Measurements from ENCODE around the gene PTH2R. TPM values are rescaled to one million over a fixed set of nuclear protein-coding genes. Genes with fewer than 3 reads are reported as not detected.
A peak's percentile ranks its signal among the peaks of the same experiment; 100 is the strongest.

PTH2R gene
- total RNA-seq, 1 experiment from 2014 or later: not detected

GRCh38 chr2:208366215-208367127, 40.1 kb upstream of the PTH2R start:
- Histone ChIP-seq H3K4me2 (ENCODE audit: low read length) (no peak overlapping the region), H3K27ac (ENCODE audit: low read length) (no peak overlapping the region), H3K4me1 (ENCODE audit: insufficient read depth, low read length) (peaks cover 15% of the 10 kb centered on the region), H3F3A (ENCODE audit: low read length, unreplicated experiment) (no peaks in the 10 kb centered on the region), H3K36me3 (ENCODE audit: low read depth, low read length) (no peaks in the 10 kb centered on the region), H3K9ac (ENCODE audit: low read length) (no peak overlapping the region), H3K79me2 (ENCODE audit: low read length) (no peaks in the 10 kb centered on the region), H3K27me3 (ENCODE audit: low read length) (no peaks in the 10 kb centered on the region), H4K20me1 (ENCODE audit: low read length) (no peaks in the 10 kb centered on the region), H3K9me2 (replicated peaks; ENCODE audit: low read length) (no peaks in the 10 kb centered on the region), H3K4me3 (ENCODE audit: low read length) (no peak overlapping the region), H2AFZ (ENCODE audit: low read length) (no peak overlapping the region), H3K9me3 (ENCODE audit: low read length) (no peaks in the 10 kb centered on the region)
- DNase-seq: no peak
- intact Hi-C loops (cut with micrococcal nuclease): no loop called here
- ChIA-PET CTCF (no interaction called here), POLR2A (ENCODE audit: unreplicated experiment) (no interaction called here)
- no peak for ATAC-seq
- TF ChIP-seq EZH2phosphoT487 (IDR thresholded peaks at IDR 0.05; ENCODE audit: borderline replicate concordance, low read length) (no peak), EZH2 (IDR thresholded peaks at IDR 0.05; ENCODE audit: low read length, unreplicated experiment) (no peak), CTCF (conservative IDR thresholded peaks at IDR 0.05; ENCODE audit: low read depth, low read length) (no peak)
- BruUV-seq (replicated peaks): no TSS peak

GRCh38 chr2:208369091-208369490, 37.5 kb upstream of the PTH2R start:
- no peak for ATAC-seq
- TF ChIP-seq EZH2 (IDR thresholded peaks at IDR 0.05; ENCODE audit: low read length, unreplicated experiment): no peak
- no peak for TF ChIP-seq EZH2phosphoT487 (IDR thresholded peaks at IDR 0.05; ENCODE audit: borderline replicate concordance, low read length)
- TF ChIP-seq CTCF (conservative IDR thresholded peaks at IDR 0.05; ENCODE audit: low read depth, low read length): no peak
- Histone ChIP-seq H3K9me3 (ENCODE audit: low read length) (no peaks in the 10 kb centered on the region), H3K27ac (ENCODE audit: low read length) (no peak overlapping the region), H3K4me1 (ENCODE audit: insufficient read depth, low read length) (peaks cover 1% of the 10 kb centered on the region; the same call in 1 of the 2 replicates), H3K27me3 (ENCODE audit: low read length) (no peaks in the 10 kb centered on the region), H3K9ac (ENCODE audit: low read length) (no peak overlapping the region), H3K4me2 (ENCODE audit: low read length) (no peak overlapping the region), H3K4me3 (ENCODE audit: low read length) (no peak overlapping the region), H4K20me1 (ENCODE audit: low read length) (no peaks in the 10 kb centered on the region), H3K79me2 (ENCODE audit: low read length) (no peaks in the 10 kb centered on the region), H2AFZ (ENCODE audit: low read length) (no peak overlapping the region), H3K9me2 (replicated peaks; ENCODE audit: low read length) (no peaks in the 10 kb centered on the region), H3K36me3 (ENCODE audit: low read depth, low read length) (no peaks in the 10 kb centered on the region), H3F3A (ENCODE audit: low read length, unreplicated experiment) (no peaks in the 10 kb centered on the region)
- no TSS peak for BruUV-seq (replicated peaks)
- intact Hi-C loops (cut with micrococcal nuclease): no loop called here
- peak; percentile 61 for DNase-seq
- ChIA-PET CTCF (no interaction called here), POLR2A (ENCODE audit: unreplicated experiment) (no interaction called here)
